ENCODE measurements around the gene NCAM1. TPM values are rescaled to one million over a fixed set of nuclear protein-coding genes. Genes with fewer than 3 reads are reported as not detected.

NCAM1 gene
- total RNA-seq, 1 experiment from 2014 or later, result 0.95 TPM

GRCh38 chr11:112966561-112966960, 5.3 kb downstream of the NCAM1 start:
- Histone ChIP-seq H3K27me3 (replicated peaks; ENCODE audit: control insufficient read depth, insufficient read depth, low read length) (peaks cover 2% of the 10 kb centered on the region), H3K4me3 (ENCODE audit: low read depth, low read length) (no peak overlapping the region), H3K4me1 (0 out of 2 replicates have a peak, but pooled peaks cover 5% of the 10 kb centered on the region), H3K9me3 (no peaks in the 10 kb centered on the region), H3K36me3 (ENCODE audit: control insufficient read depth, insufficient read depth, low read length) (no peaks in the 10 kb centered on the region)
- no peak overlapping the region for H3K27ac Mint-ChIP-seq (ENCODE audit: unreplicated experiment)
- BruUV-seq (replicated peaks), result no TSS peak
- H3K4me1 Mint-ChIP-seq (ENCODE audit: low read depth, unreplicated experiment), result peaks cover under 1% of the 10 kb centered on the region
- POLR2A ChIA-PET, result no interaction called here
- intact Hi-C loops (cut with micrococcal nuclease; ENCODE audit: unreplicated experiment), result loop anchor here (10.0 kb wide), 1 partner anchor 372 kb away; no protein-coding TSS in a partner anchor
- TF ChIP-seq CTCF (IDR thresholded peaks at IDR 0.05; ENCODE audit: insufficient read depth in 1 of 2, low read depth in 1 of 2, low read length in 1 of 2, severe bottlenecking in 1 of 2, unreplicated experiment in 1 of 2), result no peak
- CTCF ChIA-PET, result no interaction called here
- peaks cover 38% of the 10 kb centered on the region for H3K27me3 Mint-ChIP-seq (ENCODE audit: insufficient read depth, unreplicated experiment)
- no peak for DNase-seq
- no peaks in the 10 kb centered on the region for H3K36me3 Mint-ChIP-seq (ENCODE audit: insufficient read depth, unreplicated experiment)
- H3K9me3 Mint-ChIP-seq (ENCODE audit: unreplicated experiment), result no peaks in the 10 kb centered on the region
- H3K4me3 Mint-ChIP-seq (ENCODE audit: unreplicated experiment), result no peak overlapping the region

GRCh38 chr11:112967082-112967481, 5.9 kb downstream of the NCAM1 start:
- intact Hi-C loops (cut with micrococcal nuclease; ENCODE audit: unreplicated experiment), result loop anchor here (10.0 kb wide), 1 partner anchor 372 kb away; no protein-coding TSS in a partner anchor
- no peak for TF ChIP-seq CTCF (IDR thresholded peaks at IDR 0.05; ENCODE audit: insufficient read depth in 1 of 2, low read depth in 1 of 2, low read length in 1 of 2, severe bottlenecking in 1 of 2, unreplicated experiment in 1 of 2)

GRCh38 chr11:112968941-112969713, 7.9 kb downstream of the NCAM1 start:
- Mint-ChIP-seq H3K27me3 (ENCODE audit: insufficient read depth, unreplicated experiment) (peaks cover 33% of the 10 kb centered on the region), H3K9me3 (ENCODE audit: unreplicated experiment) (no peaks in the 10 kb centered on the region), H3K4me1 (ENCODE audit: low read depth, unreplicated experiment) (no peaks in the 10 kb centered on the region), H3K27ac (ENCODE audit: unreplicated experiment) (no peak overlapping the region), H3K36me3 (ENCODE audit: insufficient read depth, unreplicated experiment) (no peaks in the 10 kb centered on the region), H3K4me3 (ENCODE audit: unreplicated experiment) (no peak overlapping the region)
- no TSS peak for BruUV-seq (replicated peaks)
- no peaks in the 10 kb centered on the region for H3K27me3 ChIP-seq (replicated peaks; ENCODE audit: control insufficient read depth, insufficient read depth, low read length)
- H3K9me3 ChIP-seq, result no peaks in the 10 kb centered on the region
- no peak overlapping the region for H3K4me3 ChIP-seq (ENCODE audit: low read depth, low read length)
- TF ChIP-seq CTCF (IDR thresholded peaks at IDR 0.05; ENCODE audit: insufficient read depth in 1 of 2, low read depth in 1 of 2, low read length in 1 of 2, severe bottlenecking in 1 of 2, unreplicated experiment in 1 of 2), result no peak
- H3K4me1 ChIP-seq, result no peaks in the 10 kb centered on the region
- no peaks in the 10 kb centered on the region for H3K36me3 ChIP-seq (ENCODE audit: control insufficient read depth, insufficient read depth, low read length)
- intact Hi-C loops (cut with micrococcal nuclease; ENCODE audit: unreplicated experiment), result loop anchor here (10.0 kb wide), 1 partner anchor 374 kb away; no protein-coding TSS in a partner anchor
- ChIA-PET CTCF (no interaction called here), POLR2A (no interaction called here)
- DNase-seq, result no peak

More at GRCh38 chr11:112967082-112967481, 5.9 kb downstream of the NCAM1 start:
- Mint-ChIP-seq H3K9me3 (ENCODE audit: unreplicated experiment) (no peaks in the 10 kb centered on the region), H3K27ac (ENCODE audit: unreplicated experiment) (no peak overlapping the region), H3K36me3 (ENCODE audit: insufficient read depth, unreplicated experiment) (no peaks in the 10 kb centered on the region), H3K27me3 (ENCODE audit: insufficient read depth, unreplicated experiment) (peaks cover 36% of the 10 kb centered on the region), H3K4me1 (ENCODE audit: low read depth, unreplicated experiment) (no peaks in the 10 kb centered on the region), H3K4me3 (ENCODE audit: unreplicated experiment) (no peak overlapping the region)
- Histone ChIP-seq H3K4me3 (ENCODE audit: low read depth, low read length) (no peak overlapping the region), H3K4me1 (0 out of 2 replicates have a peak, but pooled peaks cover 2% of the 10 kb centered on the region), H3K9me3 (no peaks in the 10 kb centered on the region), H3K27me3 (replicated peaks; ENCODE audit: control insufficient read depth, insufficient read depth, low read length) (peaks cover 2% of the 10 kb centered on the region), H3K36me3 (ENCODE audit: control insufficient read depth, insufficient read depth, low read length) (no peaks in the 10 kb centered on the region)
- POLR2A ChIA-PET, result no interaction called here
- DNase-seq, result no peak
- CTCF ChIA-PET, result no interaction called here
- BruUV-seq (replicated peaks), result no TSS peak
